ENCODE measurements around the gene AIP.

AIP gene

DNA sequence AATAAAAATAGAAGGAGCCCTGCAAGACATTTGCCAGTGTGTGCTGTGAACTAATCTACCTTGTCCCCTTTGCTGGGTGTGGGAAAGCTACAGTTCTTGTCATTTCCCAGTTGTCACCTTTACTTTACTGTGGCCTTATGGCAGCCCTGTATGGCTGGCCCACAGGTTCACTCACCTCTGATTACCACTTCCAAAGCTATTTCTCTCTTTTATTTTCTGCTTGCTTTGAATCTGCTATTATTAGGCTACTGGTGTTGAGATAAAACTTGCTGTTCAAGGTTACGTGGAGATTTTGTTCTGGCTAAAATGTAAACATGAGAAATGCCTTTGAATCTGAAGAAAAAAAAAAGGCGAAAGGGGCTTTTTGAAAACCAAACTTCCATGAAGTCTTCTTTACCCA, 50.1 kb downstream of the AIP start:
- no peak for DNase-seq (ENCODE audit: low read depth in 2 of 2)

DNA sequence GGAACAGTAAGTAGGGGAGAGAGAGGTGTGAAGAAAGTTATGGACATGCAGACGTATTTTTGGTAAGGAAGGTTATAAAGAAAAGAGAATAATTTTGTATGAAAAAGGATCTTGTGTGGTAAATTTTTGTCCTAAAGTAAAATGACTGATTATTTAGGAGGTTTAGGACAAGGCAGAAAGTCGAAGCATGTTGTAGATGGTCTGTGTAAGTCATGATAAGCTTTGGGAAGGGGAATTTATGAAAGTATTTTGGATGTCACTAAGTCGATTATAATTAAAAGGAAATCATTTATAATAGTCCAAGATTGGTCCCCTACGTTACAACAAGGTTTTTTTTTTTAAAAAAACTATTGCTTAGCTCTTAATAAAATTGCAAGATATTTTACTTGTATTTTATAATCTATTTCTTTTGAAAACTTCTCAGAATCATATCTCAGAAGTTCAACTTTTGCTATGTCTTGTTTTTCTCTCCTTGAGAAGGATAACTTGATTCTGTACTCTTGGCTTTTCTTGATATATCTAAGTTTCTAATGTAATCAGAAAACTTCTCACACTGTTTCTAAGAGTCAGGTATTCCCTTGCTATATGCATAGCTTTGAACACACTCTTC, 51.3 kb downstream of the AIP start:
- DNase-seq (ENCODE audit: low read depth in 2 of 2): no peak

GRCh38 chr11:67535561-67535960, 52.7 kb downstream of the AIP start:
- no peak for DNase-seq (ENCODE audit: low read depth in 2 of 2)

- DNase-seq (ENCODE audit: low read depth in 2 of 2): no peak
These were observed 55.5 kb downstream of the AIP start for GRCh38 chr11:67538306-67538705.

DNA sequence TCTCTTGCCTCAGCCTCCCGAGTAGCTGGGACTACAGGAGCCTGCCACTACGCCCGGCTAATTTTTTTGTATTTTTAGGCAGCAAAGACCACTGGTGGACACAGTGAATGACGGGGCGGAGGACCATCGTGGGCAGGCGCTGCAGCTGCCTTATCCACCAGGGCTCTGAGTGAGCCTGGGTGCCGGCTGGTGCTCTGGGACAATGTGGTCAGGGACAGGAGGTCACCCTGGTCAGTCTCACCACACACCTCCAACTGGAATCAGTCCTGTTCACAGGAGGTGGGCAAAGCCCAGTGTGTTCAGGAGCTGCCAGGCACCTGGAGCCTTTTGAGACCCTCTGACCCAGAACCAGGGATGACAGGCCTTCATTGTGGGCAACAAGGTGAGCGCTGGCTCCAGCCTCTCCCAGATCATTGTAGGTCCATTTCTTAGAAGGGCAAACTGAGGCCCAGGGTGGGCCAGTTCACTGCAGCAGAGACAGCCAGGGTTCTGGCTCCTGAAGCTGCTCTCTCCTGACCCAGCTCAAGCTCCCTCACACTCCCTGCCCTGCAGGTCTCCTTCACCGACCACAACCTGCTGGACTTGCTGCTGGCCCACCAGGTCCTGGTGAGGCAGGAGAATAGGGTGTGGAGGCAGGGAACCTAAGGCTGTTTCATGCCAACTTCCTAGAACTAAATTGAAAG, 56.1 kb downstream of the AIP start:
- no peak for DNase-seq (ENCODE audit: low read depth in 2 of 2)

DNA sequence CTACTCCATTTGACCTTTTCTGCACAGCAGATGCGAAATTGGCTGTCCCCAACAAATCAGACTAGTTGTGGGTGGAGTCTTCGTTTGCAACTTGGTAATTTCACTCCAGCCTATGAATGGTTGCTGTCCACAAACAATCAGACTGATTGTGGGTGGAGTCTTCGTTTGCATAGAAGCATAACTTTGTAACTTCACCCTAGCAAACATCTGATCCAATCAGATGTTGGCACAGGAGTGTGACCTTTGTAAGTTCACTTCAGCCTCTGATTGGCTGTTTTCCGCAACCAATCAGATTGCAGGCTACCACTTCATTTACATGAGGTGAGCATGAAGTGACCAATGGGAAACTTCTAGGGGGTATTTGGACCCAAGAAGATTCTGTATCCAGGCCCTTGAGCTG, 56.7 kb downstream of the AIP start:
- DNase-seq (ENCODE audit: low read depth in 2 of 2): no peak

All from fibroblast of skin of left quadriceps (primary cell).